Hepatocyte (in vitro differentiated cells): Measurements from ENCODE around the gene LRBA. TPM values are rescaled to one million over a fixed set of nuclear protein-coding genes. Genes with fewer than 3 reads are reported as not detected.

Experiments
- DNase-seq: peaks from one replicate; pipeline ENCODE4 v3.0.0-alpha.2; 2016; ENCODE audit warnings: low spot score
- H2AFZ ChIP-seq: fragments of 200-600 bp; sonication (generic); 2 replicates; pipeline ENCODE4 v1.6.0; 2016; ENCODE audit warnings: antibody characterized with exemption, mild to moderate bottlenecking
- H3K27ac ChIP-seq: fragments of 200-600 bp; sonication (generic); 2 replicates; pipeline ENCODE4 v1.5.1; 2016; ENCODE audit warnings: mild to moderate bottlenecking
- H3K27me3 ChIP-seq: fragments of 200-600 bp; sonication (generic); 2 replicates; pipeline ENCODE4 v1.6.1; 2016
- H3K36me3 ChIP-seq: fragments of 200-600 bp; sonication (generic); replicated peaks from 2 replicates; pipeline ENCODE4 v1.5.1; 2016; ENCODE audit warnings: low read depth; ENCODE audit not compliant: insufficient read depth
- H3K4me1 ChIP-seq: fragments of 200-600 bp; sonication (generic); 2 replicates; pipeline ENCODE4 v1.5.1; 2016; ENCODE audit warnings: mild to moderate bottlenecking, moderate library complexity; ENCODE audit not compliant: insufficient read depth
- H3K4me2 ChIP-seq: fragments of 200-600 bp; sonication (generic); 2 replicates; pipeline ENCODE4 v1.6.0; 2016
- H3K4me3 ChIP-seq: fragments of 200-600 bp; sonication (generic); 2 replicates; pipeline ENCODE4 v1.5.1; 2016; ENCODE audit warnings: mild to moderate bottlenecking
- H3K79me2 ChIP-seq: fragments of 200-600 bp; sonication (generic); 2 replicates; pipeline ENCODE4 v1.6.0; 2017; ENCODE audit warnings: mild to moderate bottlenecking
- H3K9me2 ChIP-seq: fragments of 200-600 bp; sonication (generic); replicated peaks from 2 replicates; pipeline ENCODE4 v1.6.0; 2017; ENCODE audit warnings: mild to moderate bottlenecking; ENCODE audit not compliant: insufficient read depth
- H3K9me3 ChIP-seq: fragments of 200-600 bp; sonication (generic); 2 replicates; pipeline ENCODE4 v1.5.1; 2016; ENCODE audit warnings: low read depth, mild to moderate bottlenecking
- H4K20me1 ChIP-seq: fragments of 200-600 bp; sonication (generic); 2 replicates; pipeline ENCODE4 v1.6.0; 2016; ENCODE audit warnings: mild to moderate bottlenecking; ENCODE audit not compliant: insufficient read depth, poor library complexity, severe bottlenecking
- EZH2 ChIP-seq: fragments of 200-600 bp; sonication (generic); IDR thresholded peaks from 2 replicates; pipeline ENCODE4 v1.6.1; 2016; ENCODE audit warnings: antibody characterized with exemption, mild to moderate bottlenecking, borderline replicate concordance
- EZH2phosphoT487 ChIP-seq: fragments of 200-600 bp; sonication (generic); IDR thresholded peaks from one replicate; pipeline ENCODE4 v1.6.1; 2018; ENCODE audit warnings: antibody characterized with exemption, mild to moderate bottlenecking, low read depth, moderate library complexity; ENCODE audit not compliant: unreplicated experiment, severe bottlenecking
- WGBS: methylation state at CpG from one replicate; pipeline ENCODE4 v1.1.6; 2016; ENCODE audit warnings: low lambda C conversion rate; ENCODE audit errors: missing lambda C conversion rate; 5-methylcytosine and 5-hydroxymethylcytosine counted together
- polyA plus RNA-seq: library from polyadenylated mRNA; unstranded; fragments of >200 nt; fragmentation: Nextera tagmentation; extraction: Ambion mirVana; gene quantifications from 2 replicates; pipeline ENCODE4 v1.2.1, GENCODE V29; 2016
- total RNA-seq: library from RNA; depleted of rRNA; stranded (reverse); fragments of >200 nt; gene quantifications from 2 replicates; pipeline ENCODE4 v1.2.3, GENCODE V29; 2014
- TF ChIP-seq, protein P1 (sequence below): fragments of 200-600 bp; sonication (generic); IDR thresholded peaks from 2 replicates; pipeline ENCODE4 v1.5.1; 2016; ENCODE audit warnings: antibody characterized with exemption, mild to moderate bottlenecking; ENCODE audit not compliant: poor library complexity

The LRBA gene
- total and polyA plus RNA-seq, 2 experiments from 2014 or later = 14.1 to 69.4 TPM

DNA sequence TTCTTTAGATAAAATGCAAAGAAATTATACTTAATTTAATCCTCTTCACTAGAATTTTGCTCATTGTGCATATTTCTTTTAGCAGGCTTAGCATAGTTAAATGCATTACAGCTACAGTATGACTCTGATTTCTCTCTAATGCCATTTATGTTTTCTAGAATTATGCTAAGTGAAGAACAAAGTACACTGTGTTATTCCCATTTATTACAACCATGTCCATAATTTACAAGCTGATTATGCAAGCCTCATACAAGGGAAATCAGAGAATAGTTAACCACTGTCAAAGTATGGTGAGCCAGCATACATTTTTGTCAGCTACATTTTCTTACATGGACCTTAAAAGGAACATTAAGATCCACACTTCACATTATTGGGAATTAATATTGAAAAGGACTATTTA, 334.0 kb downstream of the LRBA start:
- H3K27ac ChIP-seq = no peak overlapping the region
- no peak for TF ChIP-seq EZH2phosphoT487
- TF ChIP-seq EZH2 = no peak
- TF ChIP-seq, protein P1, sequence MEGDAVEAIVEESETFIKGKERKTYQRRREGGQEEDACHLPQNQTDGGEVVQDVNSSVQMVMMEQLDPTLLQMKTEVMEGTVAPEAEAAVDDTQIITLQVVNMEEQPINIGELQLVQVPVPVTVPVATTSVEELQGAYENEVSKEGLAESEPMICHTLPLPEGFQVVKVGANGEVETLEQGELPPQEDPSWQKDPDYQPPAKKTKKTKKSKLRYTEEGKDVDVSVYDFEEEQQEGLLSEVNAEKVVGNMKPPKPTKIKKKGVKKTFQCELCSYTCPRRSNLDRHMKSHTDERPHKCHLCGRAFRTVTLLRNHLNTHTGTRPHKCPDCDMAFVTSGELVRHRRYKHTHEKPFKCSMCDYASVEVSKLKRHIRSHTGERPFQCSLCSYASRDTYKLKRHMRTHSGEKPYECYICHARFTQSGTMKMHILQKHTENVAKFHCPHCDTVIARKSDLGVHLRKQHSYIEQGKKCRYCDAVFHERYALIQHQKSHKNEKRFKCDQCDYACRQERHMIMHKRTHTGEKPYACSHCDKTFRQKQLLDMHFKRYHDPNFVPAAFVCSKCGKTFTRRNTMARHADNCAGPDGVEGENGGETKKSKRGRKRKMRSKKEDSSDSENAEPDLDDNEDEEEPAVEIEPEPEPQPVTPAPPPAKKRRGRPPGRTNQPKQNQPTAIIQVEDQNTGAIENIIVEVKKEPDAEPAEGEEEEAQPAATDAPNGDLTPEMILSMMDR = no peak
- DNase-seq = no peak

DNA sequence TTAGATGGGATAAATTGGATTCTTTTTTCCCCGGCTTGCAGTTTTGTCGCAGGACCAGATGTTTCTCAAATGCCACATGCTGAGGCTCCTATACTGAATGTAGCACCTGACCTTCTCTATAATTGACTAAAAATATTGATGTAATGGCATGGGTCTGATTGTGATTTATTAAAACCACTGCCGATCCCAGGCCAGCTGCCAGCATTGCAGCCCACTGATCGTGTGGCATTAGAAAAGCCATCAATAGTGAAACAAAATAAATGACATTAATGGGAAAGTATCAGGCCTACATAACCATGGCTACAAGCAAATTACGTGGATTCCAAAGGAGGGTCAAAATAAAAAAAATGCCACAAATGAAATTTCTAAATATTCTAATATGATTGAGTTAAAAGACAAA, 334.4 kb downstream of the LRBA start:
- DNase-seq = no peak
- Histone ChIP-seq H3K4me2 (no peak overlapping the region), H4K20me1 (no peaks in the 10 kb centered on the region), H3K36me3 (no peaks in the 10 kb centered on the region), H3K9me3 (no peaks in the 10 kb centered on the region), H3K27ac (no peak overlapping the region), H3K79me2 (no peaks in the 10 kb centered on the region), H3K9me2 (no peaks in the 10 kb centered on the region), H3K4me3 (no peak overlapping the region), H3K4me1 (no peaks in the 10 kb centered on the region), H3K27me3 (no peaks in the 10 kb centered on the region), H2AFZ (no peak overlapping the region)
- WGBS = 80% methylated on average over 5 of the region's 5 CpGs
- TF ChIP-seq, protein P1 = no peak
- TF ChIP-seq EZH2 (no peak), EZH2phosphoT487 (no peak)

More for the DNA sequence above, 334.0 kb downstream of the LRBA start:
- H4K20me1 ChIP-seq = no peaks in the 10 kb centered on the region
- no peaks in the 10 kb centered on the region for H3K27me3 ChIP-seq
- no peak overlapping the region for H2AFZ ChIP-seq
- no peak overlapping the region for H3K4me3 ChIP-seq
- H3K4me2 ChIP-seq = no peak overlapping the region
- H3K9me2 ChIP-seq = no peaks in the 10 kb centered on the region
- no peaks in the 10 kb centered on the region for H3K9me3 ChIP-seq
- H3K36me3 ChIP-seq = no peaks in the 10 kb centered on the region
- no peaks in the 10 kb centered on the region for H3K79me2 ChIP-seq
- no peaks in the 10 kb centered on the region for H3K4me1 ChIP-seq

DNA sequence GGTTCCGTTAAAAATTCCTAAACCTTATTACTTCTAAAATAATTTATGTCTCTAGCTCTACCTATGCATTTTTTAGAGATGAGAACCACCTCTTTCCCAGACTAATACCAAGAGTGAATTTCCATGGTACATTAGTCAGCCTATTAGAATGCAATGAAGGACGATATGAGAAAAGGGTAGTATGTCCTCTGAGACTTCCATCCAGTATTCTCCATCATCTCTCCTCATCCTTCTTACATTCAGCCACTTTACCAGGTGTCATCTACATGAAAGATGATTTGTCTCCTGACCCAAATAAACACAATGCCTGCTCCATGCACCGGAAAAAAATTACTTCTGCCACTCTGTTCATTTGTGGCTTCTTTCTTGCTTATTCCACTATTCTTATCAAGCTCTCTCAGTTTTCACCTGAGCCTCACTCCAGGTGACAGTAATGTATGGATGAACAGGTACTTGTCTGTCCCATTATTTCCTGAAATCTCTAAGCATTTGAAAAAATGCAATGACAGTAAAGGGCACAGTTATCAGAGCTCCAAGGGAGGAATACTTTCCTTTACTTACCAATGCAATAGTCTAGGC, 335.2 kb downstream of the LRBA start:
- no peak overlapping the region for H3K27ac ChIP-seq
- peak overlapping the region; percentile 37 for H3K4me2 ChIP-seq
- no peaks in the 10 kb centered on the region for H3K9me2 ChIP-seq
- H3K4me1 ChIP-seq = no peaks in the 10 kb centered on the region
- H3K27me3 ChIP-seq = no peaks in the 10 kb centered on the region
- H3K79me2 ChIP-seq = no peaks in the 10 kb centered on the region
- no peaks in the 10 kb centered on the region for H3K9me3 ChIP-seq
- no peaks in the 10 kb centered on the region for H4K20me1 ChIP-seq
- TF ChIP-seq EZH2 = no peak
- TF ChIP-seq, protein P1 = no peak
- TF ChIP-seq EZH2phosphoT487 = no peak
- no peaks in the 10 kb centered on the region for H3K36me3 ChIP-seq
- DNase-seq = no peak
- no peak overlapping the region for H3K4me3 ChIP-seq
- H2AFZ ChIP-seq = no peak overlapping the region
- 71% methylated on average over 3 of the region's 3 CpGs for WGBS
